ENCODE results near the gene TTLL3. TPM values are rescaled to one million over a fixed set of nuclear protein-coding genes. Genes with fewer than 3 reads are reported as not detected.

TTLL3 gene
- total and polyA plus RNA-seq, 2 of the 4 experiments (the other 2 are of a cell fraction) = 6.8 to 43.4 TPM

GRCh38 chr3:9791127-9791526 lies 18.9 kb upstream of the TTLL3 start:
- intact Hi-C loops (cut with micrococcal nuclease) (loop anchor here (5.0 kb wide), 1 partner anchor 59 kb away; the partner anchor contains the start of gene BRPF1), in situ Hi-C loops (cut with MboI; ENCODE audit: low sequenced_read_pairs) (no loop called here), dilution Hi-C loops (cut with HindIII; ENCODE audit: low sequenced_read_pairs, unreplicated experiment) (no loop called here)
- DNase-seq = no peak
- H3K4me3 ChIP-seq (ENCODE audit: insufficient read depth, low read depth, low read length) = no peak overlapping the region
- H4K5ac ChIP-seq (ENCODE audit: low read depth, low read length) = no peak overlapping the region
- no peak overlapping the region for H2BK15ac ChIP-seq (ENCODE audit: low read depth, low read length)
- peak overlapping the region; percentile 97 for H3K4ac ChIP-seq (ENCODE audit: low read depth, low read length)
- H3K9me3 ChIP-seq (ENCODE audit: control insufficient read depth, insufficient read depth, low read length) = no peaks in the 10 kb centered on the region
- H2BK120ac ChIP-seq (ENCODE audit: low read depth, low read length) = no peak overlapping the region
- peaks cover 32 to 47% of the 10 kb centered on the region in 2 experiments for H3K79me1 ChIP-seq (ENCODE audit: low read depth in 1 of 2, low read length in 2 of 2)
- peaks cover 19% of the 10 kb centered on the region for H3K9me1 ChIP-seq (ENCODE audit: insufficient read depth, low read length)
- H2AFZ ChIP-seq (replicated peaks; ENCODE audit: low read length, poor library complexity) = no peak overlapping the region
- H3K27ac ChIP-seq (ENCODE audit: insufficient read depth, low read length) = no peak overlapping the region
- H4K91ac ChIP-seq (ENCODE audit: insufficient read depth, low read depth, low read length) = no peak overlapping the region
- peak overlapping the region; percentile 93; the same call in 1 of the 2 replicates for H2AK5ac ChIP-seq (ENCODE audit: low read depth, low read length)
- ATAC-seq (ENCODE audit: low read depth) = no peak
- H3K18ac ChIP-seq (ENCODE audit: low read depth, low read length) = no peak overlapping the region
- no peak overlapping the region for H3K56ac ChIP-seq (ENCODE audit: extremely low read depth, insufficient read depth, low read length)
- H3K27me3 ChIP-seq (ENCODE audit: control insufficient read depth, insufficient read depth, low read length) = no peaks in the 10 kb centered on the region
- peak overlapping the region in 1 of 2 experiments; percentile 88; a peak in 1 of 4 replicates for H4K8ac ChIP-seq (ENCODE audit: low read depth in 2 of 2, low read length in 2 of 2)
- H2BK20ac ChIP-seq (ENCODE audit: low read depth, low read length) = no peak overlapping the region
- ChIA-PET CTCF (no interaction called here), POLR2A (ENCODE audit: unreplicated experiment) (no interaction called here)
- peaks cover 35% of the 10 kb centered on the region for H3K36me3 ChIP-seq (ENCODE audit: control insufficient read depth, insufficient read depth, low read length)
- no TSS peak for BruUV-seq (replicated peaks)
- TF ChIP-seq NFE2L2 (IDR thresholded peaks at IDR 0.05; ENCODE audit: low read depth, low read length) = no peak
- no peak for TF ChIP-seq CTCF (conservative IDR thresholded peaks at IDR 0.05; ENCODE audit: low read depth, low read length)
- no peak for TF ChIP-seq FOS (IDR thresholded peaks at IDR 0.05; ENCODE audit: low read depth, low read length)
- no peak for TF ChIP-seq MXI1 (IDR thresholded peaks at IDR 0.05; ENCODE audit: borderline replicate concordance, low read depth, low read length)
- no peak for TF ChIP-seq RFX5 (IDR thresholded peaks at IDR 0.05; ENCODE audit: low read depth, low read length)
- no peak for TF ChIP-seq MAFK (IDR thresholded peaks at IDR 0.05; ENCODE audit: low read depth, low read length)
- no peak for TF ChIP-seq USF2 (IDR thresholded peaks at IDR 0.05; ENCODE audit: low read depth, low read length)
- no peak for TF ChIP-seq RCOR1 (IDR thresholded peaks at IDR 0.05; ENCODE audit: insufficient replicate concordance, low read length)
- TF ChIP-seq CHD1 (IDR thresholded peaks at IDR 0.05; ENCODE audit: low read depth, low read length) = no peak
- TF ChIP-seq ELK1 (IDR thresholded peaks at IDR 0.05; ENCODE audit: borderline replicate concordance, low read depth, low read length) = no peak
- TF ChIP-seq RAD21 (IDR thresholded peaks at IDR 0.05; ENCODE audit: low read length) = no peak
- TF ChIP-seq BHLHE40 (IDR thresholded peaks at IDR 0.05; ENCODE audit: low read depth, low read length) = no peak
- peak overlapping the region; percentile 96; the same call in 1 of the 2 replicates for H3K23ac ChIP-seq (ENCODE audit: low read depth, low read length)
- 97% methylated on average over 4 of the region's 11 CpGs; no CpG with 5 or more reads in 1 of the 2 experiments for WGBS, 2 experiments (ENCODE audit: extremely low coverage in 2 of 2, insufficient read length in 1 of 2)
- H3K9ac ChIP-seq (ENCODE audit: low read depth, low read length) = peak overlapping the region; percentile 87; the same call in 1 of the 2 replicates
- H3K4me1 ChIP-seq (ENCODE audit: control insufficient read depth, insufficient read depth, low read length) = peaks cover 9% of the 10 kb centered on the region
- H4K20me1 ChIP-seq (ENCODE audit: insufficient read depth, low read length) = peaks cover 17% of the 10 kb centered on the region; the same call in 1 of the 2 replicates
- H2BK5ac ChIP-seq (ENCODE audit: low read depth, low read length, poor library complexity, severe bottlenecking) = no peak overlapping the region
- H3K4me2 ChIP-seq (ENCODE audit: low read depth, low read length) = peak overlapping the region; percentile 94; the same call in 1 of the 2 replicates
- H2AK9ac ChIP-seq (replicated peaks; ENCODE audit: low read depth, low read length, poor library complexity) = no peak overlapping the region
- H3K14ac ChIP-seq (replicated peaks; ENCODE audit: low read depth, low read length) = no peak overlapping the region
